Upper lobe of left lung (tissue), 4 donors: ENCODE data around the gene DNAJB7.

Source experiments
- POLR2A ChIP-seq, 4 donors: fragments of 450-650 bp; IDR thresholded peaks; one replicate each; pipeline ENCODE4 v1.5.1; 2016 to 2017; ENCODE audit warnings: antibody characterized with exemption in 4 of 4, mild to moderate bottlenecking in 2 of 4
- POLR2AphosphoS5 ChIP-seq, 2 donors: sonication (generic); formaldehyde crosslinking; IDR thresholded peaks; one replicate each; pipeline ENCODE4 v1.5.1; 2017; ENCODE audit warnings: antibody characterized with exemption in 2 of 2

GRCh38 chr22:40819599-40820140 lies 42.2 kb downstream of the DNAJB7 start:
- TF ChIP-seq POLR2AphosphoS5 (IDR thresholded peaks at IDR 0.05) (no peak), POLR2A (IDR thresholded peaks at IDR 0.05) (no peak)
